H1 (cell line): Measurements from ENCODE around the gene OR10J4. TPM values are rescaled to one million over a fixed set of nuclear protein-coding genes. Genes with fewer than 3 reads are reported as not detected.

ENCODE experiments used
- CTCF ChIA-PET: fragments of 300-600 bp; sonication (Branson Sonifier 250); formaldehyde crosslinking; loops from one replicate; lab custom pipeline; 2021; ENCODE audit not compliant: partially characterized antibody; lab: Charles Lee
- POLR2A ChIA-PET: fragments of 300-600 bp; sonication (Branson Sonifier 250); formaldehyde crosslinking; loops from one replicate; lab custom pipeline; 2021; ENCODE audit warnings: inconsistent platforms; ENCODE audit not compliant: partially characterized antibody; lab: Charles Lee
- DNase-seq, 2 experiments: peaks; one replicate each; pipeline versions ENCODE4 v3.0.0 to v3.0.0-alpha.2; 2010 to 2022; ENCODE audit warnings: low spot score in 2 of 2, low read depth in 1 of 2, mixed read lengths in 1 of 2
- FAIRE-seq: peaks from 2 replicates; lab custom pipeline; 2011; peaks lifted over from hg19 to GRCh38; lab: Jason Lieb, UNC
- H2AFZ ChIP-seq: 2 replicates; pipeline ENCODE4 v1.8.1; 2012; ENCODE audit warnings: low read length, inconsistent platforms
- H2AK5ac ChIP-seq: 2 replicates; pipeline ENCODE4 v1.6.1; 2013; ENCODE audit warnings: low read depth, low read length
- H2BK120ac ChIP-seq: replicated peaks from 2 replicates; pipeline ENCODE3; 2013; ENCODE audit warnings: low read depth, low read length, inconsistent platforms
- H2BK12ac ChIP-seq: 2 replicates; pipeline ENCODE4 v1.6.1; 2013; ENCODE audit warnings: low read depth, low read length
- H2BK15ac ChIP-seq: 2 replicates; pipeline ENCODE4 v1.6.1; 2013; ENCODE audit warnings: low read length
- H2BK20ac ChIP-seq: 2 replicates; pipeline ENCODE4 v1.6.1; 2013; ENCODE audit warnings: low read length
- H2BK5ac ChIP-seq: 2 replicates; pipeline ENCODE4 v1.6.1; 2013; ENCODE audit warnings: low read depth, low read length
- H3K14ac ChIP-seq: 2 replicates; pipeline ENCODE4 v1.6.1; 2013; ENCODE audit warnings: inconsistent platforms; ENCODE audit not compliant: insufficient read length
- H3K18ac ChIP-seq: 2 replicates; pipeline ENCODE4 v1.6.1; 2013; ENCODE audit warnings: low read length; ENCODE audit errors: extremely low read depth
- H3K23ac ChIP-seq: 2 replicates; pipeline ENCODE4 v1.6.1; 2013; ENCODE audit warnings: inconsistent platforms; ENCODE audit not compliant: insufficient read length
- H3K23me2 ChIP-seq: 2 replicates; pipeline ENCODE4 v1.6.1; 2013; ENCODE audit warnings: low read depth, low read length
- H3K27ac ChIP-seq: 2 replicates; pipeline ENCODE4 v1.6.1; 2011; ENCODE audit warnings: low read depth, low read length, inconsistent platforms
- H3K27me3 ChIP-seq, 4 experiments: replicated peaks in 1 of 4; 1 replicate in 1 of 4; 2 replicates in 3 of 4; pipeline versions ENCODE4 v1.6.1 to v1.8.1; 2011 to 2013; ENCODE audit warnings: low read length in 3 of 4, mild to moderate bottlenecking in 3 of 4, inconsistent platforms in 2 of 4, mixed read lengths in 2 of 4, moderate library complexity in 1 of 4; ENCODE audit not compliant: control insufficient read depth in 3 of 4, insufficient read depth in 3 of 4; ENCODE audit errors: extremely low read depth in 1 of 4
- H3K36me3 ChIP-seq, 4 experiments: 2 replicates each; pipeline versions ENCODE4 v1.6.1 to v1.8.1; 2011 to 2013; ENCODE audit warnings: mild to moderate bottlenecking in 4 of 4, low read length in 3 of 4, moderate library complexity in 2 of 4, control low read depth in 1 of 4, inconsistent platforms in 1 of 4; ENCODE audit not compliant: insufficient read depth in 4 of 4, control insufficient read depth in 2 of 4
- H3K4ac ChIP-seq: replicated peaks from 2 replicates; pipeline ENCODE3; 2013; ENCODE audit warnings: low read length, low read depth, mixed read lengths, inconsistent platforms; ENCODE audit not compliant: insufficient read length
- H3K4me1 ChIP-seq, 4 experiments: replicated peaks in 1 of 4; 1 replicate in 1 of 4; 2 replicates in 3 of 4; pipeline versions ENCODE4 v1.6.1 to v1.8.1; 2011 to 2013; ENCODE audit warnings: low read length in 3 of 4, inconsistent platforms in 2 of 4, mixed read lengths in 1 of 4; ENCODE audit not compliant: insufficient read depth in 4 of 4, control insufficient read depth in 3 of 4
- H3K4me2 ChIP-seq, 2 experiments: 2 replicates each; pipeline versions ENCODE4 v1.6.1 to v1.8.1; 2011 to 2013; ENCODE audit warnings: low read depth in 2 of 2, low read length in 2 of 2, control low read depth in 1 of 2, inconsistent platforms in 1 of 2, mild to moderate bottlenecking in 1 of 2; ENCODE audit not compliant: insufficient read depth in 1 of 2
- H3K4me3 ChIP-seq, 4 experiments: fragments of 200-600, 300-600 bp in 1 of 4; sonication (generic), shearing (Covaris generic), sonication (Bioruptor Twin) in 1 of 4; 2 replicates each; pipeline versions ENCODE4 v1.5.1 to v1.8.1; 2011 to 2016; ENCODE audit warnings: low read length in 4 of 4, low read depth in 3 of 4, control low read depth in 2 of 4, inconsistent platforms in 2 of 4, mild to moderate bottlenecking in 2 of 4, mixed read lengths in 1 of 4, moderate library complexity in 1 of 4; ENCODE audit not compliant: insufficient read depth in 2 of 4; ENCODE audit errors: extremely low read depth in 1 of 4
- H3K56ac ChIP-seq: replicated peaks from 2 replicates; pipeline ENCODE3; 2013; ENCODE audit warnings: low read depth, mild to moderate bottlenecking, mixed read lengths, low read length, inconsistent platforms; ENCODE audit not compliant: insufficient read length
- H3K79me1 ChIP-seq: 2 replicates; pipeline ENCODE4 v1.6.1; 2013; ENCODE audit warnings: low read depth, low read length, control low read depth
- H3K79me2 ChIP-seq, 2 experiments: 2 replicates each; pipeline versions ENCODE4 v1.6.1 to v1.8.1; 2012 to 2013; ENCODE audit warnings: low read length in 2 of 2, mild to moderate bottlenecking in 2 of 2, inconsistent platforms in 1 of 2; ENCODE audit not compliant: insufficient read depth in 2 of 2, control insufficient read depth in 1 of 2
- H3K9ac ChIP-seq, 4 experiments: replicated peaks in 1 of 4; 1 replicate in 1 of 4; 2 replicates in 3 of 4; pipeline versions ENCODE4 v1.6.1 to v1.8.1; 2011 to 2013; ENCODE audit warnings: low read depth in 3 of 4, low read length in 3 of 4, control low read depth in 2 of 4, mild to moderate bottlenecking in 2 of 4, moderate library complexity in 2 of 4, inconsistent platforms in 1 of 4; ENCODE audit errors: extremely low read depth in 1 of 4
- H3K9me3 ChIP-seq, 2 experiments: 2 replicates each; pipeline versions ENCODE4 v1.6.1 to v1.8.1; 2012 to 2013; ENCODE audit warnings: mild to moderate bottlenecking in 2 of 2, moderate library complexity in 2 of 2, control low read depth in 1 of 2, inconsistent platforms in 1 of 2, low read depth in 1 of 2, low read length in 1 of 2, mixed read lengths in 1 of 2; ENCODE audit not compliant: insufficient read depth in 2 of 2
- H4K20me1 ChIP-seq, 2 experiments: replicated peaks in 1 of 2; 2 replicates each; pipeline versions ENCODE3 to v1.8.1; 2011 to 2013; ENCODE audit warnings: inconsistent platforms in 2 of 2, low read length in 2 of 2, mild to moderate bottlenecking in 1 of 2; ENCODE audit not compliant: insufficient read depth in 2 of 2, control insufficient read depth in 1 of 2
- H4K5ac ChIP-seq: 2 replicates; pipeline ENCODE4 v1.6.1; 2013; ENCODE audit warnings: low read length, low read depth, mixed read lengths, inconsistent platforms; ENCODE audit not compliant: insufficient read length
- H4K8ac ChIP-seq: 2 replicates; pipeline ENCODE4 v1.8.0; 2013; ENCODE audit warnings: mild to moderate bottlenecking, moderate library complexity, low read length, inconsistent platforms; ENCODE audit not compliant: insufficient read depth; ENCODE audit errors: extremely low read depth
- H4K91ac ChIP-seq: replicated peaks from 2 replicates; pipeline ENCODE3; 2013; ENCODE audit warnings: low read length, mixed read lengths, inconsistent platforms; ENCODE audit not compliant: insufficient read length
- EZH2 ChIP-seq: fragments of 200-600 bp; sonication (generic); IDR thresholded peaks from 2 replicates; pipeline ENCODE4 v1.7.1; 2012; ENCODE audit warnings: low read depth, mild to moderate bottlenecking, moderate library complexity, low read length, inconsistent platforms; ENCODE audit not compliant: severe bottlenecking
- HDAC6 ChIP-seq: IDR thresholded peaks from one replicate; pipeline ENCODE4 v1.7.1; 2012; ENCODE audit warnings: low read depth, mild to moderate bottlenecking, inconsistent platforms, low read length, moderate library complexity
- SAP30 ChIP-seq: fragments of 300-600 bp; sonication (generic); IDR thresholded peaks from 2 replicates; pipeline ENCODE4 v1.7.1; 2012; ENCODE audit warnings: low read length, moderate library complexity, mild to moderate bottlenecking, inconsistent platforms; ENCODE audit not compliant: insufficient read depth, insufficient replicate concordance
- TAF7 ChIP-seq: optimal IDR thresholded peaks from 2 replicates; pipeline ENCODE3; 2011; ENCODE audit warnings: low read depth, mild to moderate bottlenecking, inconsistent platforms, low read length, moderate library complexity, borderline replicate concordance
- WGBS, 2 experiments: shearing (Covaris generic) in 1 of 2; methylation state at CpG; one replicate each; pipeline versions ENCODE4 v1.1.6 to v1.1.7; 2013 to 2015; ENCODE audit warnings: low lambda C conversion rate in 2 of 2, mixed read lengths in 2 of 2, inconsistent platforms in 1 of 2, low coverage in 1 of 2, missing lambda C conversion rate in 1 of 2; ENCODE audit not compliant: insufficient replicate concordance in 2 of 2, insufficient coverage in 1 of 2, insufficient read length in 1 of 2; ENCODE audit errors: extremely low coverage in 1 of 2, missing lambda C conversion rate in 1 of 2; 5-methylcytosine and 5-hydroxymethylcytosine counted together
- polyA plus RNA-seq, 7 experiments: library from polyadenylated mRNA; depleted of rRNA in 3 of 7; stranded (reverse) in 5 of 7; unstranded in 2 of 7; fragments of >200 nt in 5 of 7; fragments of 200-250 nt in 2 of 7; gene quantifications; 1 replicate in 5 of 7; 2 replicates in 1 of 7; 4 replicates in 1 of 7; pipeline versions ENCODE4 v1.2.1 to v1.2.3, GENCODE V29; 2011 to 2013; ENCODE audit warnings: missing spikeins in 2 of 7, mixed read lengths in 2 of 7
- total RNA-seq: library from RNA; stranded (reverse); fragmentation: NEBNext Ultra II Directional; extraction: Animal tissue kit (Norgen Biotek cat#: 25700); gene quantifications from 2 replicates; pipeline ENCODE4 v1.2.1, GENCODE V29; 2021

OR10J4 gene
- total and polyA plus RNA-seq, 2 of the 8 experiments (the other 6 are each of a cell fraction or from before 2014, with no cell fraction given) = not detected

DNA sequence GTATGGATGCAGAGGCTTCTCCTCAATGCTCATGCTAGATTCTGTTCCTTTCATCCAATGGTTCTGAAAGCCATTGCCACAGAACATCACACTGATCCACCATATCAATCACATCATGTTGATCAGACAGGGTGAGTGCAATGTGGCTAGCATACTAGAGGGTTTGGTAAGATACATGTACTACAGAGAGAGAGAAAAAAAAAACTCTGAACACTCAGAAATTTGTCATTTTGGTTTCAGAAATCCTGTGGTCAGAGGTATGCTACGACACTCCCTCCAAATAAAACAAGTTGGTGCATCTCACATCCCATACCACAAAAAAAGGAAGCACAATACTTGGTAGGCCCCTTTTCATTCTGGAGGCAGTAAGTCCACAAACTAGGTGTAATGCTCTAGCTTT is 42.9 kb downstream of the OR10J4 start:
- POLR2A ChIA-PET = no interaction called here
- H3K9me3 ChIP-seq = peaks cover 75 to 88% of the 10 kb centered on the region in 2 experiments

More for the DNA sequence above, 42.9 kb downstream of the OR10J4 start:
- Histone ChIP-seq H3K27ac (no peak overlapping the region), H3K4me3 (no peak overlapping the region), H2BK20ac (no peak overlapping the region), H4K91ac (no peak overlapping the region), H3K18ac (no peak overlapping the region), H2BK15ac (no peak overlapping the region), H4K20me1 (no peaks in the 10 kb centered on the region), H3K23ac (no peak overlapping the region), H2BK5ac (no peak overlapping the region), H3K56ac (no peak overlapping the region), H3K9ac (no peak overlapping the region), H3K14ac (no peak overlapping the region), H2AFZ (no peak overlapping the region), H4K5ac (no peak overlapping the region), H3K79me2 (no peaks in the 10 kb centered on the region), H3K4ac (no peak overlapping the region), H3K79me1 (no peaks in the 10 kb centered on the region), H3K36me3 (no peaks in the 10 kb centered on the region; a peak in 1 of 8 replicates), H4K8ac (no peak overlapping the region), H3K4me1 (no peaks in the 10 kb centered on the region), H3K23me2 (no peaks in the 10 kb centered on the region), H3K4me2 (no peak overlapping the region), H2BK120ac (no peak overlapping the region), H3K27me3 (no peaks in the 10 kb centered on the region), H2AK5ac (no peak overlapping the region), H2BK12ac (no peak overlapping the region)
- 80% methylated on average over 1 of the region's 1 CpG; no CpG with 5 or more reads in 1 of the 2 experiments for WGBS, 2 experiments
- DNase-seq (no peak), FAIRE-seq (no peak)
- no peak for TF ChIP-seq HDAC6
- no peak for TF ChIP-seq EZH2
- no peak for TF ChIP-seq TAF7
- no peak for TF ChIP-seq SAP30
- CTCF ChIA-PET = no interaction called here
